Naive thymus-derived CD4-positive, alpha-beta T cell (primary cell): Measurements from ENCODE around the gene SMARCD3. TPM values are rescaled to one million over a fixed set of nuclear protein-coding genes. Genes with fewer than 3 reads are reported as not detected.

ENCODE experiments used
- ATAC-seq: fragments of 150-1000 bp; cut with Tn5 transposase; 2 replicates; pipeline ENCODE4 v1.10.0; 2021; ENCODE audit warnings: mild to moderate bottlenecking, moderate library complexity
- CTCF ChIA-PET: fragments of 350-600 bp; sonication (Branson Sonifier 250); formaldehyde crosslinking; loops from one replicate; lab custom pipeline; 2021; ENCODE audit warnings: antibody characterized with exemption; lab: Charles Lee
- POLR2A ChIA-PET: fragments of 350-600 bp; sonication (Branson Sonifier 250); formaldehyde crosslinking; loops from one replicate; lab custom pipeline; 2021; ENCODE audit warnings: antibody characterized with exemption, inconsistent platforms; lab: Charles Lee
- DNase-seq, 9 donors: peaks; one replicate each; pipeline versions ENCODE4 v3.0.0 to v3.0.0-alpha.2; 2020 to 2022; ENCODE audit warnings: mixed read lengths in 1 of 9
- H3K27ac ChIP-seq: one replicate; pipeline ENCODE4 v1.7.0; 2013; ENCODE audit warnings: mild to moderate bottlenecking, low read depth, low read length, moderate library complexity
- H3K27me3 ChIP-seq, 2 donors: one replicate each; pipeline ENCODE4 v1.7.0; 2013; ENCODE audit warnings: low read length in 2 of 2, mild to moderate bottlenecking in 2 of 2, moderate library complexity in 2 of 2; ENCODE audit not compliant: control insufficient read depth in 2 of 2, insufficient read depth in 2 of 2
- H3K36me3 ChIP-seq, 3 experiments: 1 replicate in 2 of 3; 2 replicates in 1 of 3; pipeline ENCODE4 v1.7.0; 2013; ENCODE audit warnings: low read length in 3 of 3, mild to moderate bottlenecking in 3 of 3, moderate library complexity in 1 of 3; ENCODE audit not compliant: insufficient read depth in 3 of 3, control insufficient read depth in 2 of 3
- H3K4me1 ChIP-seq, 2 donors: one replicate each; pipeline ENCODE4 v1.7.0; 2013; ENCODE audit warnings: low read length in 2 of 2, mild to moderate bottlenecking in 2 of 2, moderate library complexity in 1 of 2; ENCODE audit not compliant: control insufficient read depth in 2 of 2, insufficient read depth in 2 of 2
- H3K4me3 ChIP-seq: 2 replicates; pipeline ENCODE4 v1.7.0; 2013; ENCODE audit warnings: mild to moderate bottlenecking, low read length
- H3K9me3 ChIP-seq, 3 experiments: 1 replicate in 2 of 3; 2 replicates in 1 of 3; pipeline ENCODE4 v1.7.0; 2013; ENCODE audit warnings: low read length in 3 of 3; ENCODE audit not compliant: control insufficient read depth in 2 of 3
- H3K27ac Mint-ChIP-seq, 9 donors: one replicate each; pipeline ENCODE4 v1.8.0; 2020 to 2022; ENCODE audit warnings: mixed read lengths in 9 of 9, mild to moderate bottlenecking in 8 of 9, moderate library complexity in 5 of 9, inconsistent platforms in 2 of 9
- H3K27me3 Mint-ChIP-seq, 5 donors: one replicate each; pipeline ENCODE4 v1.8.0; 2021 to 2022; ENCODE audit warnings: mixed read lengths in 5 of 5, mild to moderate bottlenecking in 1 of 5
- H3K36me3 Mint-ChIP-seq, 5 donors: one replicate each; pipeline ENCODE4 v1.8.0; 2020 to 2022; ENCODE audit warnings: mixed read lengths in 5 of 5, mild to moderate bottlenecking in 3 of 5, inconsistent platforms in 1 of 5
- H3K4me1 Mint-ChIP-seq, 7 donors: one replicate each; pipeline ENCODE4 v1.8.0; 2020 to 2022; ENCODE audit warnings: mixed read lengths in 7 of 7, mild to moderate bottlenecking in 3 of 7, inconsistent platforms in 1 of 7
- H3K4me3 Mint-ChIP-seq, 10 donors: one replicate each; pipeline ENCODE4 v1.8.0; 2020 to 2022; ENCODE audit warnings: mild to moderate bottlenecking in 10 of 10, mixed read lengths in 10 of 10, moderate library complexity in 6 of 10, inconsistent platforms in 2 of 10
- H3K9me3 Mint-ChIP-seq, 11 donors: one replicate each; pipeline ENCODE4 v1.8.0; 2020 to 2022; ENCODE audit warnings: mixed read lengths in 11 of 11, mild to moderate bottlenecking in 4 of 11, inconsistent platforms in 1 of 11, moderate library complexity in 1 of 11
- intact Hi-C, 2 donors: fragments of 100-400 bp; cut with micrococcal nuclease; formaldehyde crosslinking; loops; one replicate each; pipeline ENCODE4 v1.15.1; 2023
- polyA plus RNA-seq, 2 donors: library from polyadenylated mRNA; unstranded; fragments of 300-500 nt; fragmentation: Illumina TruSeq; gene quantifications; one replicate each; pipeline ENCODE4 v1.2.3, GENCODE V29; 2021
- total RNA-seq, 6 experiments: library from RNA in 5 of 6; stranded (reverse) in 5 of 6; gene quantifications; 1 replicate in 5 of 6; 2 replicates in 1 of 6; pipeline ENCODE4 v1.2.3 and lab custom pipeline; 2021 to 2026

The SMARCD3 gene
- total and polyA plus RNA-seq, 7 experiments from 2014 or later: 3.8 to 45.5 (median 5.1) TPM

DNA sequence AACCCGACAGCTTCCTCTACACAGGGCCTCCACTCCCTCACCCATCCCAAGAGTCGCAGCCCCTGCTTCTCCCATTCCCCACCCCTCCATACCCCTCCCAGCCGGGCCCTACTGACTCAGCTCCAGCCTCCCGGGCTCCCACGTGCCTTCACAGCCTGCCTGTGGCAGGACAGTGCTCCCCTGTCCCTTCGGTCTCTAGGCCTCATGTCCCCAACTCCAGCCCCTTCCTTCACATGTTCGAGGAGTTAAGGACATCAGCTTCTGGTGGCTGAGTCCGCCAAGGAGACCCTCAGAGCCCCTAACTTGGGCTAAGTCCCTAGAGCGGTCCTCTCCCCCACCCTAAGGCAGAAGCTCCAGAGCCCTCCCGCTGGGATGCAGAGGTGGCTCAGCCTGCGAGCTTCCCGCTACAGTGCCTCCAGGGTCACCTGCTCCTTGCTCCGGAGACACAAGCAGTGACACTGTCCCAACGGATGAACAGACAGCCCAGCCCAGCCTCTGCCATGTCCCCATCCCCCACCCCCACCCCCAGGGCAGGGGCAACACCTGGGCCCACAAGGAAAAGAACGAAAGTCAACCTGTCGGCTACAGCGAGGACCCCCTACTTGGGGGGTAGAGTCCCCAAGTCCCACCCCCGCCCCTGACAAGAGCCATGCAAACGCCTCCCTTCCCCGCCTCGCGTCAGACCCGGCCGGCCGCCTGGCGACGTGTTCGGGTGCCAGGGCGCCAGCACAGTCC lies 716 bp downstream of the SMARCD3 start:
- no peak for DNase-seq
- Mint-ChIP-seq H3K4me1 (peaks cover 44 to 75% (median 52%) of the 10 kb centered on the region in 7 donors), H3K27ac (no peak overlapping the region), H3K27me3 (peaks cover 26 to 65% (median 45%) of the 10 kb centered on the region in 5 donors), H3K36me3 (peaks cover 0 to 2% (median 0%) of the 10 kb centered on the region in 5 donors), H3K4me3 (peak overlapping the region; percentile 56 to 93 (median 84)), H3K9me3 (no peaks in the 10 kb centered on the region)
- CTCF ChIA-PET: interaction anchor here (0.6 kb wide), 1 partner anchor 19 kb away, joined by 4 read pairs; no protein-coding TSS in a partner anchor
- Histone ChIP-seq H3K4me1 (peaks cover 22 to 44% of the 10 kb centered on the region in 2 donors), H3K36me3 (no peaks in the 10 kb centered on the region), H3K27ac (no peak overlapping the region), H3K27me3 (peaks cover 0 to 6% of the 10 kb centered on the region in 2 donors), H3K9me3 (no peaks in the 10 kb centered on the region), H3K4me3 (peak overlapping the region; percentile 48)
- POLR2A ChIA-PET: interaction anchor here (0.6 kb wide), 1 partner anchor 18 kb away, joined by 4 read pairs; no protein-coding TSS in a partner anchor
- ATAC-seq: no peak
- intact Hi-C loops: loop anchor here in 1 of 2 donors (5.0 kb wide), 1 partner anchor 630 kb away; the partner anchor contains the start of gene PRKAG2

DNA sequence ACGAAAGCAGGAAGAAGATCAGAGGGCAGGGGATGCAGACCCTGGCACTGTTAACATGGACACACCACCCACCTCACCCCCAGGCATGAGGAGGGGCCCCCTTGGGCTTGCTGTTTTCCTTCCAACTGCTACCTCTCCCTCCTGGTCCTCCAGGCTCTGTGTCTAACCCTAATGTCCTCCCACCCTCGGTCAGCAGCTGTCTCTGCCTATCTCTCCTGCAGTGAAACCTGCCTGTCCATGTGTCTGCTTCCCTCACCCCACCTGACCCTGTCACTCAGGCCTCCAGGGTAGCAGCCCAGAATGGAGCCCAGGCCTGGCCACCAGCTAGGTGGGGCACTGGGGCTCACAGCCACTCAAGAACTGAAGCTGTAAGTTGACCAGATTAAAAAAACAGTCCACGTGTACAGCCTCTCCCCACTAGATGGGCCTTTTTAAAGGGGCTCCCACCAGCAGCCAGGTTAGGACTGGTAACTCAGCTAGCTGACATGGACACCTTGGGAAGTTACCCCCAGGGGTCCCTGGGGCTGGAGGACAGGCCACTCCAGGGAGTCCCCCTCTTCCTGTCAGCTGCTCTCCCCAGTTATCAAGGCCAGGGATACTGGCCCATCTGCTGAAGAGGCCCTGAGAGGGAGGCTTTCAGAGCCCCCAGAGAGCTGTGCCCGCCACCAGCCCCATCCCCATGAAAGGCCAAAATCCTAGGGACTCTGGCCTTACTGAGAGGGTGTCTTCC lies 1.5 kb downstream of the SMARCD3 start:
- H3K36me3 ChIP-seq: no peaks in the 10 kb centered on the region
- CTCF ChIA-PET: interaction anchor here (0.6 kb wide), 1 partner anchor 18 kb away, joined by 4 read pairs; no protein-coding TSS in a partner anchor
- Mint-ChIP-seq H3K36me3 (peaks cover 0 to 2% (median 0%) of the 10 kb centered on the region in 5 donors), H3K27me3 (peaks cover 19 to 58% (median 38%) of the 10 kb centered on the region in 5 donors), H3K4me1 (peaks cover 39 to 70% (median 48%) of the 10 kb centered on the region in 7 donors), H3K9me3 (no peaks in the 10 kb centered on the region), H3K4me3 (peak overlapping the region in 7 of 10 donors; percentile 72 to 93 (median 86)), H3K27ac (no peak overlapping the region)
- H3K27ac ChIP-seq: no peak overlapping the region
- intact Hi-C loops: loop anchor here in 1 of 2 donors (5.0 kb wide), 1 partner anchor 630 kb away; the partner anchor contains the start of gene PRKAG2
- no peaks in the 10 kb centered on the region for H3K9me3 ChIP-seq
- no peak for ATAC-seq
- no peak for DNase-seq
- peaks cover 22 to 40% of the 10 kb centered on the region in 2 donors for H3K4me1 ChIP-seq
- H3K27me3 ChIP-seq: peaks cover 0 to 6% of the 10 kb centered on the region in 2 donors
- POLR2A ChIA-PET: interaction anchor here (0.6 kb wide), 1 partner anchor 18 kb away, joined by 4 read pairs; no protein-coding TSS in a partner anchor
- no peak overlapping the region for H3K4me3 ChIP-seq

DNA sequence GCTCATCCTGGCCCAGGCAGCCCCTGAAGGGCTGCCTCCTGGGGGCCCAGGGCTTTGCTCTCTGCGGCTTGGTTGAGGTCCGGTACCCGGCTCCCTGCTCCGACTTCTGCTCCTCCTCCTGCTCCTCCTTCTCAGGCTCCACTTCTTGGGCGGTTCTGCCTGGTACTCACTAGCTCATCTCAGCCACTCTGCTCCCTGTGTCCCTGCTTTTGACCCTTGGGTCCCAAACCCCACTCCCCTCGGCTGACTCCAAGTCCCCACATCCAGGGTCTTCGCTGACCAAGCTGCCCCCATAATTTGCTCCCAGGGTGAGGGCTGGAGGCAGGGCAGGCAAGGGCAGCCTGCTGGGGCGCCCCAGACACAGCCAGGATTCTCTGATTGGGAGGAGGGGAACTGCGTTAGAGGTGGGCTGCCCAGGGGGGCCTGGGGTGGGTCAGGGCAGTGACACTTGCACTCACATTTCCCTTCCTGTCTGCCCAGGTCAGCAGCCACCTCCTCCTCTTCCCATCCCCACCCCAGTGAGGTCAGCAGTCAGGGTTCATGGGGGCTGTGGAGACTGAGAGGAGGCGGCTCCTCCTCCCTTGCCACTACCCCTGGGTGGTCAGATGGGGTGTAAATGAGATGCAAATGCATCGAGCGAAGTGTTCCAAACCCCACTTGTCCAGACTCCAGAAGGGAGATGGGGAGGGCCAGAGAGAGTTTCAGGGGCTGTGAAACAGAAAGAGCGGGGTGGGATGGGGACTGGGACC lies 2.2 kb downstream of the SMARCD3 start:
- H3K36me3 ChIP-seq: no peaks in the 10 kb centered on the region
- no peaks in the 10 kb centered on the region for H3K9me3 ChIP-seq
- H3K27me3 Mint-ChIP-seq: peaks cover 18 to 56% (median 36%) of the 10 kb centered on the region in 5 donors
- H3K27me3 ChIP-seq: peaks cover 0 to 6% of the 10 kb centered on the region in 2 donors
- H3K36me3 Mint-ChIP-seq: peaks cover 0 to 2% (median 0%) of the 10 kb centered on the region in 5 donors
- H3K27ac ChIP-seq: no peak overlapping the region
- H3K4me1 Mint-ChIP-seq: peaks cover 38 to 68% (median 48%) of the 10 kb centered on the region in 7 donors
- peak overlapping the region; percentile 45 to 93 (median 58) for H3K4me3 Mint-ChIP-seq
- ChIA-PET CTCF (interaction anchor here (0.8 to 1.1 kb wide), 2 partner anchors 31 to 122 kb away, joined by 3 to 4 read pairs; no protein-coding TSS in a partner anchor), POLR2A (interaction anchor here (0.7 kb wide), 1 partner anchor 19 kb away, joined by 3 read pairs; the partner anchor contains the start of gene ABCF2)
- H3K4me1 ChIP-seq: peaks cover 22 to 40% of the 10 kb centered on the region in 2 donors
- peak overlapping the region; percentile 24 for H3K4me3 ChIP-seq
- H3K27ac Mint-ChIP-seq: peak overlapping the region in 2 of 9 donors; percentile 59 to 65
- intact Hi-C loops: loop anchor here in 1 of 2 donors (5.0 kb wide), 1 partner anchor 631 kb away; the partner anchor contains the start of gene PRKAG2
- H3K9me3 Mint-ChIP-seq: no peaks in the 10 kb centered on the region
- no peak for DNase-seq
- no peak for ATAC-seq

DNA sequence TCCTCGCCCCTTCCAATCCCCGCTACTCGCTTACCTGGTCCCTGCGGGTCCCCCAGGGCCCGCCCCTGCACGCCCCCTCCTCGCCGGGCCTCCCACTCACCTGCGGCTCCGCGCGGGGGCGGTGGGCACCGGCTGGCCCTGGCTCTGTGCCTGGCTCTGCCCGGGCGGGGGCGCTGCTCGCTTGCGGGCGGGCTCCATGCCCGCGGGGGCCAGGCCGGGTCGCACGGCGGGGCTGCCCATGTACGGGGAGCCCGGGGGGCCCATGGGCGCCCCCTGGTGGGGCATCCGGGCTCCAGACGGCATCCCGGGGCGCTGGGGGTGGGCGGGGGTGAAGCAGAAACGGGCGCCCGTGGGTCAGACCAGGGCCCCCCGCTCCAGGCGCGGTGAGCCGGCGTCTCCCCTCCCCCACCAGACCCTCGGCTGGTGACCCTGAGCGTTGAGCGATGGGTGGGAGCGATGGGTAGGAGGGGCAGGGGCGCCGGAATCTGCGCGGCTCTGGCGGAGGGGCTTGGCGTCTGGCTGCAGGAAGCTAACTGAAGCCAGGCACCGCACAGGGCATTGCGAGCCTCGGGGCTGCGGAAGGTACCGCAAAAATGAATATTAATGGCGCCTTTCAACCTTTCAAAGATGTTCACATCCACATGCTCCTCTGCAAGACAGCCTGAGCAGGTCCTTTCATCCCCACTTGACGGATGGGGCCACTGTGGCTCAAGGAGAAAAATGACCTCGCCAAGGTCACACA lies 3.0 kb downstream of the SMARCD3 start:
- ATAC-seq (peak; percentile 82), DNase-seq (peak; percentile 52 to 79 (median 71))
- Histone ChIP-seq H3K4me1 (peaks cover 22 to 40% of the 10 kb centered on the region in 2 donors), H3K36me3 (no peaks in the 10 kb centered on the region), H3K4me3 (peak overlapping the region; percentile 52), H3K27ac (no peak overlapping the region), H3K9me3 (no peaks in the 10 kb centered on the region), H3K27me3 (peaks cover 0 to 6% of the 10 kb centered on the region in 2 donors)
- Mint-ChIP-seq H3K4me3 (peak overlapping the region; percentile 45 to 93 (median 76)), H3K9me3 (no peaks in the 10 kb centered on the region), H3K27me3 (peaks cover 10 to 49% (median 29%) of the 10 kb centered on the region in 5 donors), H3K4me1 (peaks cover 31 to 60% (median 42%) of the 10 kb centered on the region in 7 donors), H3K36me3 (peaks cover 0 to 2% (median 0%) of the 10 kb centered on the region in 5 donors), H3K27ac (peak overlapping the region in 1 of 9 donors; percentile 65)
- ChIA-PET CTCF (interaction anchor here (0.8 to 1.1 kb wide), 2 partner anchors 32 to 121 kb away, joined by 3 to 4 read pairs; no protein-coding TSS in a partner anchor), POLR2A (interaction anchor here (0.7 kb wide), 1 partner anchor 18 kb away, joined by 3 read pairs; the partner anchor contains the start of gene ABCF2)
- intact Hi-C loops: loop anchor here (1.0 to 5.0 kb wide), 5 partner anchors 31 to 632 kb away; partner anchors contain the start of gene PRKAG2 (in 1 of the 2)

DNA sequence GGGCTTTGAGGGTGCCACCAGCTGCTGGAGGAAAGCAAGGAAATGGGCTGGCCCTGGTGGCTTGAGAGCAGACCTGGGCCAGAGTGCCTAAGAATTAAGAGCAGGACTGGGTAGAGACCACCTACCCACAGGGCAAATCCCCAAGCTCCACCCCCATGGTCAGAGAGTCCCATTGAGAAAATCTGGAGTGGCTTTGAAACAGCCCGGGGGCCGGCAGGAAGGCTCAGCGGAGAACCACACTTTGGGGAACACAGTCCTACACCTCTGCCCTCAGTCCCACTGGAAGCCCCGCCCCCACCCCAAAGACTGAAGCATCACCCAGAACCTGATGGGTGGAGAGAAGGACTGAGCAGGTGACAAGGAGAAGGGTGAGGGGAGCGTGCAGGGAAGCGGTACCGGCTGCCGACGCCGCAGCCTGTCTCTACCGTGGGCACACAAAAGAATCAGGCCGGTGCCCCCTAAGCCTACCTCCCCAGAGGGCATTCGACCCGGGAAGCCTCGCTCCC lies 3.6 kb downstream of the SMARCD3 start:
- Mint-ChIP-seq H3K4me3 (peak overlapping the region; percentile 51 to 93 (median 76)), H3K36me3 (peaks cover 0 to 4% (median 0%) of the 10 kb centered on the region in 5 donors), H3K27ac (peak overlapping the region in 2 of 9 donors; percentile 9 to 17), H3K27me3 (peaks cover 5 to 43% (median 22%) of the 10 kb centered on the region in 5 donors), H3K4me1 (peaks cover 28 to 55% (median 40%) of the 10 kb centered on the region in 7 donors), H3K9me3 (no peaks in the 10 kb centered on the region)
- H3K27ac ChIP-seq: no peak overlapping the region
- ChIA-PET POLR2A (interaction anchor here (0.7 to 2.5 kb wide), 4 partner anchors 13 to 310 kb away, joined by 4 to 10 read pairs (median 9); partner anchors contain the start of genes ABCF2 and CHPF2), CTCF (interaction anchor here (0.6 to 1.6 kb wide), 5 partner anchors 10 to 1579 kb away, joined by 3 to 10 read pairs (median 5); no protein-coding TSS in a partner anchor)
- intact Hi-C loops: loop anchor here (1.0 to 5.0 kb wide), 10 partner anchors 13 to 632 kb away; partner anchors contain the start of genes ABCF2 (in 1 of the 2), CHPF2 (in 1 of the 2) and PRKAG2 (in 1 of the 2)
- peaks cover 0 to 6% of the 10 kb centered on the region in 2 donors for H3K27me3 ChIP-seq
- H3K9me3 ChIP-seq: no peaks in the 10 kb centered on the region
- no peak for ATAC-seq
- DNase-seq: no peak
- peaks cover 22 to 40% of the 10 kb centered on the region in 2 donors for H3K4me1 ChIP-seq
- peak overlapping the region; percentile 52 for H3K4me3 ChIP-seq
- H3K36me3 ChIP-seq: no peaks in the 10 kb centered on the region
